Measurements from ENCODE around the gene NUBP2.

Gene NUBP2

GRCh38 chr16:1823821-1824220 lies 41.1 kb downstream of the NUBP2 start:
- Histone ChIP-seq H4K8ac (ENCODE audit: low read depth, low read length) (no peak overlapping the region), H3K36me3 (replicated peaks in 1 of 2; ENCODE audit: control insufficient read depth in 2 of 2, insufficient read depth in 2 of 2, low read length in 2 of 2) (peaks cover 10 to 26% of the 10 kb centered on the region in 2 donors), H3K23ac (ENCODE audit: low read depth, low read length, poor library complexity) (no peak overlapping the region), H3K4ac (ENCODE audit: low read length) (no peak overlapping the region), H3K14ac (ENCODE audit: low read length) (no peak overlapping the region), H2AFZ (ENCODE audit: low read length) (no peak overlapping the region), H4K91ac (ENCODE audit: low read depth, low read length, poor library complexity) (no peak overlapping the region), H3K9ac (ENCODE audit: low read depth, low read length, poor library complexity) (no peak overlapping the region), H3K4me1 (ENCODE audit: control insufficient read depth in 2 of 2, insufficient read depth in 1 of 2, low read depth in 1 of 2, low read length in 2 of 2) (peaks cover 0 to 10% of the 10 kb centered on the region in 2 donors), H3K9me3 (replicated peaks in 1 of 2; ENCODE audit: control insufficient read depth in 2 of 2, insufficient read depth in 1 of 2, low read depth in 1 of 2, low read length in 2 of 2) (no peaks in the 10 kb centered on the region), H3K18ac (ENCODE audit: low read length) (no peak overlapping the region), H3K79me1 (ENCODE audit: low read depth, low read length) (peaks cover 16% of the 10 kb centered on the region), H2AK5ac (ENCODE audit: low read depth, low read length) (no peak overlapping the region), H2BK5ac (ENCODE audit: low read length) (no peak overlapping the region), H3K27ac (replicated peaks; ENCODE audit: low read length) (no peak overlapping the region), H3K4me3 (ENCODE audit: low read length in 2 of 2) (no peak overlapping the region), H2BK120ac (ENCODE audit: low read depth, low read length) (no peak overlapping the region), H3K27me3 (ENCODE audit: control insufficient read depth in 3 of 3, insufficient read depth in 3 of 3, low read depth in 1 of 3, low read length in 3 of 3) (no peaks in the 10 kb centered on the region), H2BK15ac (ENCODE audit: low read length) (no peak overlapping the region), H3K4me2 (ENCODE audit: insufficient read depth, low read length, poor library complexity, severe bottlenecking) (no peak overlapping the region), H2BK12ac (ENCODE audit: low read length) (no peak overlapping the region)
- no peak for DNase-seq (ENCODE audit: low spot score)
- WGBS, 2 donors (ENCODE audit: extremely low coverage in 2 of 2, insufficient read length in 2 of 2, insufficient replicate concordance in 1 of 2): no CpG with 5 or more reads among the region's 9 CpGs

DNA sequence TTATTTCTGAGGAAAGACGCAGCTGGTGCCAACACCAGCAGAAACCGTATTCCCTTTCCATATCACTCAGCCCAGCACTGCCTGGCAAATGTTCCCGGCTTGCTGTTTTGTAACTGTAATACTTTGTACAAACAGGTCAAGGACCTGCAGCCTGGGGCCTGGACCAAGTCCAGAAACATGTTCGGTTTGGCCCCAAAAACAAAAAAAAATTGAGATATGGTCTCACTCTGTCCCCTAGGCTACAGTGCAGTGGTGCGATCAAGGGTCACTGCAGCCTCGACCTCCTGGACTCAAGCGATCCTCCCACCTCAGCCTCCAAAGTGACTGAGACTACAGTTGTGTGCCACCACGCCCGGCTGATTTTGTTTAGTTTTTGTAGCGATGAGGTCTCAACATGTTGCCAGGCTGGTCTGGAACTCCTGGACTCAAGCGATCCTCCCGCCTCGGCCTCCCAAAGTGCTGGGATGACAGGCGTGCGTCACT lies 42.7 kb downstream of the NUBP2 start:
- H4K91ac ChIP-seq (ENCODE audit: low read depth, low read length, poor library complexity): no peak overlapping the region
- peak overlapping the region; percentile 14 for H2AK5ac ChIP-seq (ENCODE audit: low read depth, low read length)
- H3K23ac ChIP-seq (ENCODE audit: low read depth, low read length, poor library complexity): no peak overlapping the region
- peaks cover 15 to 35% of the 10 kb centered on the region in 2 donors for H3K36me3 ChIP-seq (replicated peaks in 1 of 2; ENCODE audit: control insufficient read depth in 2 of 2, insufficient read depth in 2 of 2, low read length in 2 of 2)
- no peak overlapping the region for H3K4me2 ChIP-seq (ENCODE audit: insufficient read depth, low read length, poor library complexity, severe bottlenecking)
- H3K79me1 ChIP-seq (ENCODE audit: low read depth, low read length): peaks cover 18% of the 10 kb centered on the region
- peaks cover 0 to 10% of the 10 kb centered on the region in 2 donors for H3K4me1 ChIP-seq (ENCODE audit: control insufficient read depth in 2 of 2, insufficient read depth in 1 of 2, low read depth in 1 of 2, low read length in 2 of 2)
- H3K4me3 ChIP-seq (ENCODE audit: low read length in 2 of 2): peak overlapping the region; percentile 95 to 97
- H2BK120ac ChIP-seq (ENCODE audit: low read depth, low read length): no peak overlapping the region
- no peak overlapping the region for H4K8ac ChIP-seq (ENCODE audit: low read depth, low read length)
- no peak overlapping the region for H3K9ac ChIP-seq (ENCODE audit: low read depth, low read length, poor library complexity)
- no peaks in the 10 kb centered on the region for H3K27me3 ChIP-seq (ENCODE audit: control insufficient read depth in 3 of 3, insufficient read depth in 3 of 3, low read depth in 1 of 3, low read length in 3 of 3)
- H2BK5ac ChIP-seq (ENCODE audit: low read length): no peak overlapping the region
- no peak overlapping the region for H3K4ac ChIP-seq (ENCODE audit: low read length)
- no peaks in the 10 kb centered on the region for H3K9me3 ChIP-seq (replicated peaks in 1 of 2; ENCODE audit: control insufficient read depth in 2 of 2, insufficient read depth in 1 of 2, low read depth in 1 of 2, low read length in 2 of 2)
- H3K27ac ChIP-seq (replicated peaks; ENCODE audit: low read length): no peak overlapping the region
- no peak for DNase-seq (ENCODE audit: low spot score)
- H2AFZ ChIP-seq (ENCODE audit: low read length): no peak overlapping the region
- no peak overlapping the region for H2BK12ac ChIP-seq (ENCODE audit: low read length)
- H3K14ac ChIP-seq (ENCODE audit: low read length): no peak overlapping the region
- no peak overlapping the region for H2BK15ac ChIP-seq (ENCODE audit: low read length)
- no CpG with 5 or more reads among the region's 15 CpGs for WGBS, 2 donors (ENCODE audit: extremely low coverage in 2 of 2, insufficient read length in 2 of 2, insufficient replicate concordance in 1 of 2)
- no peak overlapping the region for H3K18ac ChIP-seq (ENCODE audit: low read length)

GRCh38 chr16:1825864-1826690 lies 43.3 kb downstream of the NUBP2 start:
- no CpG with 5 or more reads among the region's 96 CpGs for WGBS, 2 donors (ENCODE audit: extremely low coverage in 2 of 2, insufficient read length in 2 of 2, insufficient replicate concordance in 1 of 2)
- Histone ChIP-seq H3K79me1 (ENCODE audit: low read depth, low read length) (peaks cover 18% of the 10 kb centered on the region), H3K27ac (replicated peaks; ENCODE audit: low read length) (no peak overlapping the region), H3K4ac (ENCODE audit: low read length) (no peak overlapping the region), H3K9me3 (replicated peaks in 1 of 2; ENCODE audit: control insufficient read depth in 2 of 2, insufficient read depth in 1 of 2, low read depth in 1 of 2, low read length in 2 of 2) (no peaks in the 10 kb centered on the region), H3K18ac (ENCODE audit: low read length) (peak overlapping the region; percentile 38), H3K4me2 (ENCODE audit: insufficient read depth, low read length, poor library complexity, severe bottlenecking) (peak overlapping the region; percentile 87), H2BK5ac (ENCODE audit: low read length) (no peak overlapping the region), H3K27me3 (ENCODE audit: control insufficient read depth in 3 of 3, insufficient read depth in 3 of 3, low read depth in 1 of 3, low read length in 3 of 3) (no peaks in the 10 kb centered on the region), H3K36me3 (replicated peaks in 1 of 2; ENCODE audit: control insufficient read depth in 2 of 2, insufficient read depth in 2 of 2, low read length in 2 of 2) (peaks cover 11 to 38% of the 10 kb centered on the region in 2 donors), H4K91ac (ENCODE audit: low read depth, low read length, poor library complexity) (no peak overlapping the region), H3K14ac (ENCODE audit: low read length) (no peak overlapping the region), H4K8ac (ENCODE audit: low read depth, low read length) (peak overlapping the region; percentile 65), H3K4me3 (ENCODE audit: low read length in 2 of 2) (peak overlapping the region; percentile 95 to 97), H3K4me1 (ENCODE audit: control insufficient read depth in 2 of 2, insufficient read depth in 1 of 2, low read depth in 1 of 2, low read length in 2 of 2) (peaks cover 0 to 10% of the 10 kb centered on the region in 2 donors), H3K23ac (ENCODE audit: low read depth, low read length, poor library complexity) (peak overlapping the region; percentile 94), H2AK5ac (ENCODE audit: low read depth, low read length) (no peak overlapping the region), H3K9ac (ENCODE audit: low read depth, low read length, poor library complexity) (peak overlapping the region; percentile 90), H2AFZ (ENCODE audit: low read length) (peak overlapping the region; percentile 99), H2BK15ac (ENCODE audit: low read length) (no peak overlapping the region), H2BK120ac (ENCODE audit: low read depth, low read length) (no peak overlapping the region), H2BK12ac (ENCODE audit: low read length) (no peak overlapping the region)
- DNase-seq (ENCODE audit: low spot score): no peak
